GM12875 (cell line): ENCODE measurements around the gene RASGRF1.

ENCODE experiments used
- H3K4me3 ChIP-seq: one replicate; pipeline ENCODE4 v1.5.1; 2011; ENCODE audit warnings: low read depth, low read length, control low read depth
- CTCF ChIP-seq: IDR thresholded peaks from 2 replicates; pipeline ENCODE4 v1.5.1; 2011; ENCODE audit warnings: low read depth, mild to moderate bottlenecking, control low read depth, inconsistent platforms, low read length, moderate library complexity, borderline replicate concordance; ENCODE audit not compliant: insufficient read depth

RASGRF1 gene

GRCh38 chr15:79067969-79068368, 22.6 kb downstream of the RASGRF1 start:
- TF ChIP-seq CTCF = no peak
- H3K4me3 ChIP-seq = no peak overlapping the region

GRCh38 chr15:79067072-79067833, 23.3 kb downstream of the RASGRF1 start:
- no peak overlapping the region for H3K4me3 ChIP-seq
- no peak for TF ChIP-seq CTCF

GRCh38 chr15:79066391-79067071, 24.0 kb downstream of the RASGRF1 start:
- no peak for TF ChIP-seq CTCF
- H3K4me3 ChIP-seq = no peak overlapping the region

DNA sequence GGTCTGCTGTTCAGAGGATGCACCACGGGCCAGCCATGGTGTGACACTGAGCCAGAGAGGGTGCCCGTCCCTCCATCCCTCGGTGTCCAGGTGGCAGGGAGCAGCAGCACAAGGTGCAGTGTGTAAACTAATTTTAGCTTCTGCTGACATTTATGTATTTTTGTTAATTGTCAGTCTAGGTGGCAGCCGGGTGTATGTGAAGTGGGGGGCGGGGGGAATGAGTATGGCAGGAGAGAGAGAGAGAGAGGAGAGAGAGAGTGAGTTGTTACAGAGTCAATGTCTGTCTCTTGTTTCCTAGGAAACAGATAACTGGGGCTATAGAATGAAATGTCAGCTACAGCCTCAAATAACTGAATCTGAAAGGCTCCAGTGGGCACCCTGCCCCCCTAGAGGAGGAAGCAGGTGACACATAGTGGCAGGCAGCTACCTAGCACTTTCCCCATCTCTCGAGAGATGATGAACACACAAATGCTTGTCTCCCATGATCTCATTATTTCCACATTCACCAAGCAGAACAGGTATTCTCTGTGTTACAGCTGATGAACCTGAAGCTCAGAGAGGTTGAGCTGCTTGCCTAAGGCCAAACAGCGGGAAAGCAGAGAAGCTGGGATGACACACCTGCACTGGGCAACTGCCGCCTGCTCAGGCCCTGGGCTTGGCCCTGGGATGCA, 24.7 kb downstream of the RASGRF1 start:
- H3K4me3 ChIP-seq = no peak overlapping the region
- no peak for TF ChIP-seq CTCF

- no peak overlapping the region for H3K4me3 ChIP-seq
- no peak for TF ChIP-seq CTCF
Observed at GRCh38 chr15:79065361-79065705, 25.2 kb downstream of the RASGRF1 start.

- no peak for TF ChIP-seq CTCF
- H3K4me3 ChIP-seq = no peak overlapping the region
Observed at GRCh38 chr15:79064496-79064895, 26.1 kb downstream of the RASGRF1 start.
